ENCODE results near the gene PCNX2.

The PCNX2 gene

DNA sequence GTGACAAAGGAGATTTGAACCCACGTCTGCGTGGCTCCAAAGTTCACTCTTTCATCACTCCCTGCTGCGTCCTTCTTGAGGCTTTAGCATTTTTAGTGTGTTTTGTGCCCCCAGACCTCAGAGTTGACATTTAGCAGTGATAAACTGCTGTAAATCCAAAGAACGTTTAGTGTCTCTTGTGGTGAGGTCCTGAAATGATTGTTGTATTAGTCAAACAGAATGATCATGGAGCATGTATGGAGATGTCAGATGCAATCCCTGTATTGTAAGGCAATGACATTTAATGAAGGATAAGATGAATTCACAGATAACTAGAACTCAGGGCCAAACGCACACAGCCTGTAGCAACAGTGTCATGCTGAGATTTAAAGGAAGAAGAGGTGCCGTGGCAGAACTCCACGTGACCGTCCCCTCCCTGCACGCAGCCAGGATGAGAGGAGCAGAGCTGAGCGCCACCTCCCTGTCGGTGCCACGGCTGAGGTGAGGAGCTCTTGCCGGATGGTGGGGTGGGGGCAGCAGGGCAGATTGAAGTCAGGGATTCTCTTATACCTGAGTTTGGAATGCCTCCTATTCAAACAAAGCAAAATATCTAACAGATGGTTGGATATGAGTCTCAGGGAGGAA is 315.1 kb downstream of the PCNX2 start:
- DNase-seq = no peak

DNA sequence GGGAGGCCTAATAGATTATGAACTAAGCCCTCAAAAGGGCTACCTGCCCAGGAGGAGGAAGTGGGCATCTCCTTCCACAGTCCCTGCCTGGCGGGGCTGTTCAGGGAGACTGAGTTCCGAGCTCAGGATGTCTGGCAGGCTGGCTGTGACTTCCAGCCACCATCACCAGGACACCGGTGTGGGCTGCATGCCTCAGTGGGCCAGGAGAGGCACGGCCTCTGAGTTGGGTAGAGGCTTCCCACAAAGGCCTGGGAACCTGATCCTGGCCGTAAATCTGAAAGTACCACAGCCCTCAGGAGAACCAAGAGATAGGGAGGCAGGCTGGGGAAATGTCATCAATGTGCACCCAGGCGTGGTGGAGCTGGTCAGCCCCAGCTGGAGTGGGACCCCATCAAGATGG is 316.0 kb downstream of the PCNX2 start:
- no peak for DNase-seq

DNA sequence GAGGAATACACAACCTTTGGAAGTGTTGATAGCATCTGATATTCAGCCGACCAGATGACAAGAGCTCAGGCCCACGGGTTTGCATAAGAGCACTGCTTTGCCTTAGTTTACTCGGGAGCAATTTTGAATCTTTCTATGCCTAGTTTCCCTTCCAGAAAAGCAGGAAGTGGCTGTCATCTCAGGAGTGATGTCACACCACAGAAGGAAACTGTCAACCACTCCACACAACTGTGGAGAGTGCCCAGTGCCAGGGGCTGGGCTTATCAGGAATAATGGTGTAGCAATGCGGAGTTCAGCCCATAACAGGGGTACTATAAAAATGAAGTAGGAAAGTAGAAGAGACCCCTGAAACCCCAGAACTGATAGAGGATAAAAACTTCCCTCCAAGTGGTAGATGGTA is 316.7 kb downstream of the PCNX2 start:
- DNase-seq = no peak

DNA sequence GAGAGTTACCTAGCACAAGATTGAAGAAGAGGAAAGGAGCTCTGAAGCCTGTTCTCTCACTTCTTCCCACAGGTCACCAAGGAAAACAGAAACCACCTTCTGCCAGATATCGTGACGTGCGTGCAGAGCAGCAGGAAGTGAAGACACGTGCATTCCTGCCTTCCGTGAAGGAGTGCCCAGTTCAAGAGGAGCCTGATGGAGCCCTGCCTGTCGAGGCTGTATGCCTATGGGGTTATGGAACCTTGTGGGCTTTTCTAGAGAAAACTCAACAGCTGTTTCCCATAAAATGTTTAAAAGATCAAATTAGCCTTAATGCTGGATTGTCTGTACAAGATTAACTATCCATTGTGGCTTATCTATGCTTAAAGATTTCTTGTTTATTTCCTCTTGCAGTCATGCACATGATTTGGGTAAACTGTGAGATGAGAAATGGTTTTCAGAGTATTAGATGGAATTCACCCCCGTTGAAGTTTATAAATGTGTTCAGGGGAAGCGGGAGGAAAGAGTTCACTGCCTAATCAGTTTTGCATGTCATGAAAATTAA is 317.4 kb downstream of the PCNX2 start:
- peak; percentile 24 for DNase-seq

DNA sequence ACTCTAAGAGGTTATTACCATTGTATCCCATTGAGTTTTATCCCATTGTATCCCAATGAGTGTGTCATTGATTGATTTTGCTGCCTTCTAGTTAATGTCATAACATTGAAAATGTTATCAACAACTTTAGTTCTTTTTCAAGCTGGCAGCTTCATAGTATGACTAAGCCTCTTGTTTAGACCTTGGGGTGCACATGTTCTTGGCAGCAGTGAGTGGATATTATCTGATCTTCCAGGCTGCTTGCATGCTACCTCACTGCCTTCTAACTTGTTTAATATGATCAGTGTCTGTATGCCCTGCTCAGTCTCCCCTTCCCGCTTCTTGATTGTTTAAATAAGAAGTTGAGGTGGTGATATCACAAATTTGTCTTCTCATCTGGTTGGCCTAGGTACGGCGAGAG is 320.6 kb downstream of the PCNX2 start:
- DNase-seq = no peak

DNA sequence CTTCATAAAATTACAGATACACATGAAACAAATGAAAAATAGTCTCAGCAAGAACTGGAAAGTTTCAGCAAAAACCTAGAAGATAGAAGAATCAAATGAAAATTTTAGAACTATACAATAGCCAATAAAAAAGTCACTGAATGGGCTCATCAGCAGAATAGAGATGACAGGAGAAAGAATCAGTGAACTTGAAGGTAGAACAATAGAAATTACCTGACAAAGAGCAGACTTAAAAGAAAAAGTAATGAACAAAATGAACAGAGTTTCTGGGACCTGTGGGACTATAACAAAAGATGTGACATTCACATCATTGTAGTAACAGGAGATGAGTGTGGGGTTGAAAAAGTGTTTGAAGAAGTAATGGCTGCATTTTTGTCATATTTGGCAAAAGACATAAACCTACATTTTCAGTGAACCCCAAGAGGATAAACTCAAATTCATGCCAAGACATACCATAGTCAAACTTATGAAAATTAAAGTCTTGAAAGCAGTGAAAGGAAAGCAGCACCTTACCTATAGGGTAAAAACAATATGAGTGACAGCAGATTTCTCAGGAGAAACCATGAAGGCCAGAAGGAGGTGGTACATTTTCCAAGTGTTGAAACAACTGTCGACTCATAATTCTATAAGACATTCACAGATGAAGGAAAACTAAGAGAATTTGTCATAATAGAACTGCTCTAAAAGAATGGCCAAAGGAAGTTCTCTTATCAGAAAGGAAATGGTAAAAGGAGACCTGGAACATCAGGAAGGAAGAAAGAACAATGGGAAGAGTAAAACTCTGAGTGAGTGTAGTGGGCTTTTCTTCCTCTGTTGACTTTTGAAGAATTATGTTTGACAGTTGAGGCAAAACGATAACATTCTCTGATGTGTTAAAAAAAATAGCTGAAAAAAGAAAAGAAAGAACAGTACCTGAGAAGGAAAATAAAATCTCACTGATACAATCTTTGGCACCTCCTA is 321.6 kb downstream of the PCNX2 start:
- DNase-seq = no peak

DNA sequence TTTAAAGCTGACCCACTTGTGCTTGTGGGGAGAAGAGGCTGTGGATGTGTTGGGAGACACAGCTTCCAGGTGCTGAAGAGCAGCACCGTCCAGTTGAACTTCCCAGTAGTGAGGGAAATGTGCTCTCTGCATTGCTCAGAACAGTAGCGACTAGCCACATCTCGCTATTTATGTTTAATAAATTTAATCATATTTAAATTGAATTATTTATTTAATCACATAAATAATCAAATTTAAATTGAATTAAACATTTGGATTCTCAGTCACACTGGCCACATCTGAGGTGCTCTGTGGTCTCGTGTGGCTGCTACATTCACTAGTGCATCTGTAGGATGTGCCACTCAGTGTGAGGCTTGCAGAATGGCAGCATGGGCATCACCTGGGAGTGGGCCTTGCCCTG is 325.0 kb downstream of the PCNX2 start:
- no peak for DNase-seq

DNA sequence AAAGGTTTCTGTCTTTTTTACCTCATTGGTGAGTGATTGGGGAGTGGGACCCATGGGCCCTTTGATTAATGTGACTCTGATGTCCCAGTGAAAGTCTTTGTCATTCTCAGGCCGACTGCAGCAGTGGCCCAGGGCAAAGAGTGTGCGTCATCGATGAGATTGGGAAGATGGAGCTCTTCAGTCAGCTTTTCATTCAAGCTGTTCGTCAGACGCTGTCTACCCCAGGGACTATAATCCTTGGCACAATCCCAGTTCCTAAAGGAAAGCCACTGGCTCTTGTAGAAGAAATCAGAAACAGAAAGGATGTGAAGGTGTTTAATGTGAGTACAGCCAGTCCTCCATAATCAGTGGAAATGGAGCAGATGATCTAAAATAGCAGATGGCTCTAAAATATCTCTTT is 325.7 kb downstream of the PCNX2 start:
- no peak for DNase-seq

DNA sequence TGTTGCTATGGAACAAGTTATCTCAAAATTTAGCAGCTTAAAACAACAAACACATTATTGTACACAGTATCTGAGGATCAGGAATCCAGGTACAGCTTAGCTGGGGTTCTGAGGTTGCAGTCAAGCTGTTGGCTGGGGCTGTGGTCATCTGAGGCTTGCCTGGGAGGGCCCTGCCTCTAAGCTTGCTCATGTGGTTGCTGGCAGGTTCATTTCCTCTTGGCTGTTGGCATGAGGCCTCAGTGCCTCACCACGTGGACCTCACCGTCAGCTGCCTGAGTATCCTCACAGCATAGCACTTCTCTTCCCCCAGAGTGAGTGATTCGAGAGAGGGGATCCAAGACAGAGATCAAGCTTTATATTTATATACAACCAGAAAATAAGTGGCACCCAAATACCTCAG is 326.6 kb downstream of the PCNX2 start:
- no peak for DNase-seq

DNA sequence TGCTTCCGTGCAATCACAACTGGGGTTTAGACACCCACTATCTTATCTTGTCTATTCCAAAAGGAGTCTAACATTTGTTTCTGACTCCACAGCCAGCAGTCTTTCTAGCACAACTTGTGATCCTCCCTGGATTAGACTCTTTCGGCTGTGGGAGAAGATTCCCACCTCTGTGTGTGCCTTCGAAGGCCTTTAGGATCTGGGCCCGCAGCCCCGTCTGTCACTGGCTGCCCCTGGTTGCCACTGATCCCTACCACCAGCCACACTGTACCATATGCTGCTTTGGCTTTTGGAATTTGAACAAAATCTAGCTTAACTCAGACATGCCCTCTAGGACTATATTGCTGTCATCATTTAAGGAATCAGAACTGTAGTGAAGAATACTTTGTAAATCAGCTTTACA is 327.1 kb downstream of the PCNX2 start:
- DNase-seq = no peak

DNA sequence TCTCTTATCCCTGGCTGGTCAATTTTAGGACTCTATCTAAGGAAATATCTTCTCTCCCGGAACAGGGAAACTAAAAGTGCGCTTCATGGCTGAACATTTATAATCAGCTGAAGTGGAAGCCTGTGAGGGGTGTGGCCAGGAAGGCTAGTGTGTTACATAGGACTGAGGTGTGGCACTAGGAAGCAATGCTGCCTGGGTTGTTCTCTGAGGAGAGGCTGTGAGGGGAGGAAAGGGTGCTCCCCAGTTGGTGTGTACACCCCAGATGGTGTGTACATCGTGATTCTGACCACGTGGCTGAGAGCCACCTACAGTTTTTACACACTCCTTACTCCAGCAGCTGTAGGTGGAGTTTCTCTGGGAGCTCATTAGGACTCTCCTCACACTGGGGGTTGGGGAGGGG is 328.9 kb downstream of the PCNX2 start:
- no peak for DNase-seq

DNA sequence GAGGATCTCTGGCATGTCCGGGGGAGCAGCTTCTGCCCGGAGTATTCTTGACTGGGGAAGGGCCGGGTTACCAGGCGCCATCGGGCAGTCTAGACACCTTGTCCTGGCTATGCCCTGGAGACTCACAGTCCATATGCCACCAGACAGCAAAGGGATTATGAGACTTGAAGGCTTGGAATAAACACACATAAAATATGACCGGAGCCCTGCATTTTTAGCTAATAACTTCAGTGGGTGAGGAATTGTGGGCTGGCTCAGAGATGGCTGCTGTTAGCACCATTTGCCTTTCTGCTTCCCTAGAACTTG is 329.7 kb downstream of the PCNX2 start:
- no peak for DNase-seq

DNA sequence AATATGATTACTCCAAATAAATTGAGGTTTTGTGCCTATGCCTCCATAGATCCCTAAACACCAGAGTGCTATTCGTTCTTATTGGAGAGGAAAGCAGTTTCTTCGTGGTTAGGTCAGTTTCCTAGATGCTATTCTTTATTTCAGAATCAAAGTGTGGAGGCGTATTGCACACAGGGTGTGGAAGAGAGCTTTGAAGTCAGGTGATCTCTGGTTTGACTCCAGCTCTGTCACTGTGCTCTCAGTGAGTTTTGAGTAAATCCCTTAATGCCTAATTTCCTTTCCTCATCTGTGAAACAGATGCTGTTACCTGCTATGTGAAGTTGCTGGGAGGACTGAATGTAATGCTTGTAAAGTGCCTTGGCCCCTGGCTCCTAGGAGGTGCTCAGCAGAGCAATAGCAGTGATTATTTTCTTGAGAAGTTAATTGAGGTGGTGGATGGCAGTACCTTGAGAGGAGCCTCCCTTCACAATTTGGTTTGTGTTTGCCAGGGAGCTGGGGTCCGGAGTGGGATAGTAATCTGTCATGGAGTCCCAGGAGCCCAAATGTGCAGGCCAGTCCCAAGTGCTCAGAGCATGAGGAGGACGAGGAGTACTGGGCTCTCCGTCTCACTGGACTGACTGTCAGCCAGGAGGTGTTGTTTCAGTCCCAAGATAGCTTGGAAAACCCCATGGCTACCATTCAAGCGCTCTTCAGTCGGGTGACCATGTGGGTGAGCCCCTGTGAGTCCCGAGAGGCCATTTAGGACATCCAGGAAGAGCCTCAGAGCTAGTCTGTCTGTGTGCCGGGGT is 330.2 kb downstream of the PCNX2 start:
- DNase-seq = no peak

DNA sequence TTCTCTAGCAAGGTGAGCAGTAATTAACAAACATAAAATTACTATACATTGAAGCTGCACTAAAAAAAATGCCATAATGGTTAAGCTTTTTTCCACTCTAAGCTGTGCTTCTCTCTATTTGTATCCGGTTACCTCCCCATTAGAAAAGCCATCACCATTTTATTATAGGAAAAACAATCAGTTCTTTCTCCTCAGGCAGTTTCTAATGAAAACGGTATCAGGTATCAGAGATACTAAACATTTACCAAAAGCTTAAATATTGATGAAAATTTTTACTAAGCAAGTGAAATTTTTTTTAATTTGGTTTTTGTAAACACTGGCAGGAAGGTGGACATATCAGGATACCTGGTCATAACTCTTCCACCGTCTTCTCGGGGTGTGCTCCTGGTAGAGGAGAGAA is 330.9 kb downstream of the PCNX2 start:
- DNase-seq = no peak

DNA sequence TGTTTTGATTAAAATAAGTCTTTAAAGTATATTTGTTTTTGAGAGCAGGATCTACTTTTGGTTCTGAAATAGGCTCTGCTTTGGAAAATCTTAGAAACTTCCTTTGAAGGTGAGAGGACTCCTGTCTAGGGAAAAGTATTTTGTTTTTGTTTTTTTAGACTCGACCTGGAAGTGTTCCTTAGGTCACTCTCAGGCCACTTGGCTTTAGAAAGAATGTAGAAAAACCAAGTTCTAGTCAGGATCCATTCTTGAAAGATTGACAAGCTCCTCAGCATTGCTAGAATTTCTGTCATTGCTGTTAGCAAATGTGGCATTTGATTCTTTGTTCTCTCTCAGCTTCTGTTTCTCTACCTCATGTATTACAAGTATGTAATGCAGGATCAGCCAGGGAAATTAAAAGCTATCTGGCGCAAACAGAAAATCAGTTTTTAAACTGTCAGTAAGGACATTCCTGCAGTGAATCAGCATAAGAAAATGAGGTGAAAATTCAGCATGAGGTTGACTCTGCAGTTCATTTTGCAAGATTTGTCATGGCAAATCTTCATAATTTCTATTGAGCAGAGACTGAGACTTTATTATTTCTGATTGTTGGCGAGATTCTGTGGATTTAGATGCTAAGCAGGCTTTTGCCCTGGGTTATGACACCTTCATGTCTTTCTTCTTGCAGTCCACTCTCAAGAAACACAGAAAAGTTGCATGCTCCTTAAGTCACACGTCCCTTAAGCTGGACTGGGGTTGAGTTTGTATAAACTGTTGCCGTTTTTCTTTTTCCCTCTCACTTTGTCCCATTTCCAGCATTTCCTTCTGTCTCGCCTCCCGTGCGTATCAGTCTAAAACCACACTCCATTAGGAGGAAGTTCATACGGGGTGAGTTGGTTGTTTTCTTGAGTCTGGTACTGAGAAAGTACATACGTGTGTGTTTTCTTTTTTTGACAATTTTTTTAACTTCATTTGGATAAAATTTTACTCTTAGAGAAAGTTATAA is 332.5 kb downstream of the PCNX2 start:
- DNase-seq = no peak

DNA sequence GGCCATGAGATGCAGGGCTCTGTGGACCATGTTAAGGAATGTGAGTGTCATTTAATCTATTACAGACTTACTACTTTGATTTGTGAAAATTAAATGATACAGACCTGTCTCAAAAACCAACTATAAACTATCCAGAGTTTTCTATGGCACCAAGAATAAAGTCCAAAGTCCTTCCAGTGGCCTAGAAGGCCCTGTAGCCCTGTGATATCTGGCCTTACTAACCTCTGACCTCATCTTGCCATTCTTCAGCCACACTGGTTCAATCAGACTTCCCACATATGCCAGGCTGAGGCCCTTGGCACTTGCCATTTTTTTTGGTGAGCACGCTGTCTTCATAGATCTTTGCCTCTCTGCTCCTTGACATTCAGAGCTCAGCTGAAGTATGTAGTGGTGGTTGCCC is 337.5 kb downstream of the PCNX2 start:
- no peak for DNase-seq

DNA sequence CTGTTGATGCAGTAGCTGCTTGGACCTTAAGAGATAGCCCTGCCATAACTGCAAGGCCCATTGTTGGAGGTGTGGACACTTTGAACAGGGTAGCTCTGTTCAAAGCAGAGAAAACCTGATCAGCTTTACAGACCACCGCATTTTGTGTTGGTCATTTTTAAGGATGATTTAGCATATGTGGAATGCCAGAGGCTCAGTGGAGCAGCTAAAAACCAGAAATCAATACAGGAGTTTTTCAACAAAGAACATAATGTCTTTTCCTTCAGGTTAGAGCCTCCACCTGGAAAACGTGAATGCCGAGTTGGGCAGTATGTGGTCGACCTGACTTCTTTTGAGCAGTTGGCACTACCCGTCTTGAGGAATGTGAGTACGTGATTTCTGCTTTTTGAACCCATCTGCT is 339.4 kb downstream of the PCNX2 start:
- no peak for DNase-seq

DNA sequence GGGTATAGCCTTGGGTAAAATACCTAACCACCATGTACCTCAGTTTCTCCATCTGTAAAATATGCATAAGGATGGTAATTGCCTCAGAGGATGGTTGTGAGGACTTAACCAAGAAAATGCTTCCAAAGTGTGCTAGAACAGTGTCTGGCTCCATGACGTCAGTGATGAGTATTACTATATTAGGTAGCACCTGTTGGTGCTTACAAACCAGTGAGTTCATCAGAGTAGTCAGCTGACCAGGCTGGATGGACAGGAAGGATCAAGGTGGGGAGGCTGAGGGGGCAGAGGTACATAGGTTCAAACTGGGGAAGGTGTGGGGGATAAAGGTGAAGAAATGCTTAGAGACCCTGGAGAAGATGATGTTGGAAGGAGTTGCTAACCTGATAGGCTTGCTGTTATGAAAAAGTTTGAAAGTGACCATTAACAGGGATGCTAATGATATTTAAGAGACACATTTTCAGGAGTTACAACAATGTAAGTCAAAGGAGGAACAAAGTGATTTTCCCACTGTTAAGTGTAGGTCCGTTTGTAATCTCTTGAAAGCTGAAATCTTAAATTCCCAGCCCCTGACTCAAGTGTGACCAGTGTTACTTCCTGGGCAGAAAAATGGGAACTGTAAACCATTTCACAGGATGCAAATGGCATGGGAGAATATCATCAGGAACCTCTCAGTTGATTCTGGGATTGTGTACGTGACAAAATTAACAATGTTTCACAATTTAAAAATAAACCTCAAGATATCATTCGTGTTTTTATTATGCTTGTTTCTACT is 340.7 kb downstream of the PCNX2 start:
- DNase-seq = no peak

DNA sequence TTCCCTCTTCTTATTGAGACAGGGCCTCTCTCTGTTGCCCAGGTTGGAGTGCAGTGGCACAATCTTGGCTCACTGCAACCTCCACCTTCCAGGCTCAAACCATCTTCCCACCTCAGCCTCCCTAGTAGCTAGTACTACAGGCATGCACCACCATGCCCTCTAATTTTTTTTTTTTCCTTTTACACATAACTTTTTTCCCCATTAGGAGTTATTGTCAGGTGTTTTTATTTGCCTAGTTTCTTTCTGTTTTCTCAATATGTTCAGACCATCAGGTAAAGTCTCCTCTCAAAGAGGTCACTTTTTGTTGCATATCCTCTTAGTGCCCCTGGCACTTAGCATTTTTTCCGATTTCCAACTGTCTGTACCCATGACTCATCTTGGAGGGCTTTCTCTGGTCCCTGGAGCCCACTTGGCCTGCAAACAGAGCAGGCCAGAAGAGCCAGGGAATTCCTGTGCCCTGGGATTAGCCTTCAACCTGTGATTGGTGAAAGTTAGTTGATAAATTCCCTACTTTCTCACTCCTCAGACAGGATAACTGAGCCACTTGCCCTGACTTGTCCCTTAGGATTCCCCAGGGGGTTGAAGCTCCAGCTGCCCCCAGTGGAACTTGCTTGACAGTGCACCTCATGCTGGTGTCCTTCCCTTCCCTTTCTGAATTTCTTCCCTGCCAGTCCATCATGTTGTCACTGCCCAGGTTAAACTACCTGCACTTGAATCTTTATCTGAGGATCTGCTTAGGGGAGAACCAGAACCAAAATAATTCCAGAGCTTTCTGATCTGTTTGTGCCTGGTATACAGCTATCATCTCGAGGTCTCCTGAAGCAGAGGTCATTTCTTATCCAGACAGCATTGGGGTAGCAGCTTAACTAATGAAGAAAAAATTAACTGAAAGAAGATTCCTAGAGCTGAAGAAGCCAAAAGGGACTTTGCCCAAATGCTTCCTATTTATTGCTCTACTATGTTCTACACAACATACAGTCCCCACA is 342.7 kb downstream of the PCNX2 start:
- DNase-seq = peak; percentile 48

DNA sequence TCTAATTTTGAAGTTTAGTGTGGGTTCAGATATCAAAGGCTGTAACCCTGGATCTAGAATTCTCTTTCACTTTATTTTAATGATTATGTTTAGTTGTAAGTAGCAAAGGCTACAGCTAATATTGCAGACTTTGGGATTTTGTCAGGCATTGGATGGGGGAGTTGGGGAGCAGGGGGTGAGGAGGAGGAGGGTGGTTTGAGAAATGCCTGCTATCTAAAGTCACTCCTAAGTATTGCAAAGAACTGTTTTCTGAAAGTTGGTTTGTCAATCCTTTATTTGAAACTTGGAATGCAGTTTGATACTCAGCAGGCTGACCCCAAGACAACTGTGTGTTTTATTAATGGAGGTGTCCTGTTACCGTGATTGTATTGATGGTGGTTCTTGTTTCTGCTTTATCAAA is 343.9 kb downstream of the PCNX2 start:
- DNase-seq = no peak
